SU-DHL-6 (cell line): ENCODE measurements around the gene SFI1.

ENCODE experiments used
- H2AFZ ChIP-seq: fragments of 200-600 bp; sonication (generic); 2 replicates; pipeline ENCODE4 v1.6.1; 2014; ENCODE audit warnings: low read depth, mild to moderate bottlenecking, moderate library complexity, mixed read lengths, antibody characterized with exemption, low read length; ENCODE audit not compliant: severe bottlenecking
- H3F3A ChIP-seq: fragments of 200-600 bp; shearing (Covaris generic); 2 replicates; pipeline ENCODE4 v1.6.0; 2016; ENCODE audit warnings: antibody characterized with exemption, mild to moderate bottlenecking; ENCODE audit not compliant: insufficient read depth
- H3K27ac ChIP-seq: fragments of 200-600 bp; sonication (generic); 2 replicates; pipeline ENCODE4 v1.5.1; 2016; ENCODE audit warnings: low read depth, mild to moderate bottlenecking, low read length, moderate library complexity, mixed read lengths
- H3K27me3 ChIP-seq: fragments of 200-600 bp; sonication (generic), shearing (Covaris generic); 2 replicates; pipeline ENCODE4 v1.6.0; 2014; ENCODE audit warnings: mild to moderate bottlenecking, low read length
- H3K36me3 ChIP-seq: fragments of 200-600 bp; sonication (generic); 2 replicates; pipeline ENCODE4 v1.6.1; 2014; ENCODE audit warnings: mild to moderate bottlenecking, low read length, mixed read lengths
- H3K4me2 ChIP-seq: fragments of 300-600, 200-600 bp; shearing (Covaris generic), sonication (generic); 2 replicates; pipeline ENCODE4 v1.6.0; 2014; ENCODE audit warnings: low read length, low read depth, mild to moderate bottlenecking; ENCODE audit not compliant: poor library complexity, severe bottlenecking
- H3K4me3 ChIP-seq: fragments of 200-600 bp; sonication (generic); 2 replicates; pipeline ENCODE4 v1.5.1; 2014; ENCODE audit warnings: antibody characterized with exemption, low read length, mild to moderate bottlenecking, mixed read lengths; ENCODE audit not compliant: insufficient read depth, poor library complexity, severe bottlenecking
- H3K79me2 ChIP-seq: fragments of 200-600 bp; sonication (generic); 2 replicates; pipeline ENCODE4 v1.6.1; 2014; ENCODE audit warnings: mild to moderate bottlenecking, low read length, moderate library complexity; ENCODE audit not compliant: insufficient read depth
- H3K9ac ChIP-seq: fragments of 200-600 bp; sonication (generic); 2 replicates; pipeline ENCODE4 v1.7.0; 2014; ENCODE audit warnings: mild to moderate bottlenecking, low read length
- H3K9me2 ChIP-seq: fragments of 200-600 bp; sonication (generic); replicated peaks from 2 replicates; pipeline ENCODE4 v1.6.1; 2014; ENCODE audit warnings: low read length; ENCODE audit not compliant: insufficient read depth
- H3K9me3 ChIP-seq: fragments of 200-600 bp; sonication (generic); 2 replicates; pipeline ENCODE4 v1.6.1; 2014; ENCODE audit warnings: low read length, mixed read lengths; ENCODE audit not compliant: insufficient read depth
- H4K20me1 ChIP-seq: fragments of 200-600 bp; sonication (generic); 2 replicates; pipeline ENCODE4 v1.6.1; 2014; ENCODE audit warnings: low read depth, mild to moderate bottlenecking, antibody characterized with exemption, low read length, moderate library complexity, mixed read lengths
- CTCF ChIP-seq: fragments of 200-600 bp; sonication (generic); IDR thresholded peaks from one replicate; pipeline ENCODE4 v1.5.1; 2017; ENCODE audit warnings: antibody characterized with exemption, mild to moderate bottlenecking, low read length, moderate library complexity; ENCODE audit not compliant: insufficient read depth, poor library complexity, severe bottlenecking
- EZH2phosphoT487 ChIP-seq: fragments of 200-600 bp; sonication (generic), shearing (Covaris generic); conservative IDR thresholded peaks from 2 replicates; pipeline ENCODE4 v1.6.1; 2018; ENCODE audit warnings: mild to moderate bottlenecking, antibody characterized with exemption, low read length, moderate library complexity, mixed read lengths

The SFI1 gene

GRCh38 chr22:31605851-31606585, 109.7 kb downstream of the SFI1 start:
- H3K9me3 ChIP-seq: no peaks in the 10 kb centered on the region
- H3K79me2 ChIP-seq: no peaks in the 10 kb centered on the region
- H3K4me2 ChIP-seq: no peak overlapping the region
- H4K20me1 ChIP-seq: no peaks in the 10 kb centered on the region
- H2AFZ ChIP-seq: no peak overlapping the region
- no peaks in the 10 kb centered on the region for H3K27me3 ChIP-seq
- H3F3A ChIP-seq: no peaks in the 10 kb centered on the region
- peaks cover 4% of the 10 kb centered on the region; the same call in 1 of the 2 replicates for H3K36me3 ChIP-seq
- no peak overlapping the region for H3K27ac ChIP-seq
- H3K4me3 ChIP-seq: no peak overlapping the region
- TF ChIP-seq EZH2phosphoT487: no peak
- no peaks in the 10 kb centered on the region for H3K9me2 ChIP-seq
- no peak overlapping the region for H3K9ac ChIP-seq

- H3K27ac ChIP-seq: no peak overlapping the region
- no peak overlapping the region for H3K4me2 ChIP-seq
- no peak overlapping the region for H2AFZ ChIP-seq
- no peaks in the 10 kb centered on the region for H3F3A ChIP-seq
- no peaks in the 10 kb centered on the region for H3K9me2 ChIP-seq
- H3K27me3 ChIP-seq: no peaks in the 10 kb centered on the region
- H3K9me3 ChIP-seq: no peaks in the 10 kb centered on the region
- no peaks in the 10 kb centered on the region for H3K36me3 ChIP-seq
- H3K79me2 ChIP-seq: no peaks in the 10 kb centered on the region
- no peak overlapping the region for H3K4me3 ChIP-seq
- no peak overlapping the region for H3K9ac ChIP-seq
- no peaks in the 10 kb centered on the region for H4K20me1 ChIP-seq
- TF ChIP-seq EZH2phosphoT487 (no peak), CTCF (no peak)
These were observed 111.4 kb downstream of the SFI1 start for GRCh38 chr22:31607696-31608095.

- Histone ChIP-seq H3K79me2 (no peaks in the 10 kb centered on the region), H3K9me2 (no peaks in the 10 kb centered on the region), H3K4me2 (no peak overlapping the region), H4K20me1 (no peaks in the 10 kb centered on the region), H3K27me3 (no peaks in the 10 kb centered on the region), H3K36me3 (no peaks in the 10 kb centered on the region), H3K4me3 (no peak overlapping the region), H3K27ac (no peak overlapping the region), H3K9ac (no peak overlapping the region), H3K9me3 (no peaks in the 10 kb centered on the region), H3F3A (no peaks in the 10 kb centered on the region), H2AFZ (no peak overlapping the region)
- TF ChIP-seq CTCF (no peak), EZH2phosphoT487 (no peak)
These were observed 113.4 kb downstream of the SFI1 start for GRCh38 chr22:31609716-31610115.

- Histone ChIP-seq H2AFZ (no peak overlapping the region), H3K79me2 (no peaks in the 10 kb centered on the region), H3K4me3 (no peak overlapping the region), H3K27me3 (no peaks in the 10 kb centered on the region), H3K4me2 (no peak overlapping the region), H4K20me1 (no peaks in the 10 kb centered on the region), H3K27ac (no peak overlapping the region), H3K9me2 (no peaks in the 10 kb centered on the region), H3K36me3 (no peaks in the 10 kb centered on the region), H3K9me3 (no peaks in the 10 kb centered on the region), H3K9ac (no peak overlapping the region), H3F3A (no peaks in the 10 kb centered on the region)
- TF ChIP-seq CTCF (no peak), EZH2phosphoT487 (no peak)
These were observed 114.3 kb downstream of the SFI1 start for GRCh38 chr22:31610611-31611010.
